HEK293 (cell line): ENCODE measurements around the gene FKBP9.

Experiments
- CTCF ChIP-seq: fragments of 450-650 bp; formaldehyde crosslinking; IDR thresholded peaks from 2 replicates; pipeline ENCODE4 v1.5.1; 2016; ENCODE audit warnings: missing biosample characterization, missing genetic modification characterization
- GFI1B ChIP-seq: fragments of 450-650 bp; formaldehyde crosslinking; IDR thresholded peaks from 2 replicates; pipeline ENCODE4 v1.5.1; 2016; ENCODE audit warnings: missing biosample characterization, missing genetic modification characterization
- MYNN ChIP-seq: fragments of 450-650 bp; formaldehyde crosslinking; IDR thresholded peaks from 2 replicates; pipeline ENCODE4 v1.5.1; 2016; ENCODE audit warnings: missing biosample characterization, missing genetic modification characterization, borderline replicate concordance
- REST ChIP-seq: fragments of 450-650 bp; formaldehyde crosslinking; IDR thresholded peaks from 2 replicates; pipeline ENCODE4 v1.5.1; 2016; ENCODE audit warnings: missing biosample characterization, missing genetic modification characterization
- ZNF221 ChIP-seq: fragments of 450-650 bp; formaldehyde crosslinking; IDR thresholded peaks from 2 replicates; pipeline ENCODE4 v1.5.1; 2017; ENCODE audit warnings: missing biosample characterization, missing genetic modification characterization, borderline replicate concordance
- ZNF311 ChIP-seq: fragments of 450-650 bp; formaldehyde crosslinking; IDR thresholded peaks from 2 replicates; pipeline ENCODE4 v1.5.1; 2017; ENCODE audit warnings: missing biosample characterization, missing genetic modification characterization, borderline replicate concordance
- ZNF768 ChIP-seq: fragments of 450-650 bp; formaldehyde crosslinking; IDR thresholded peaks from 2 replicates; pipeline ENCODE4 v1.5.1; 2018; ENCODE audit warnings: missing biosample characterization, mild to moderate bottlenecking, missing genetic modification characterization
- ZNF830 ChIP-seq: fragments of 450-650 bp; IDR thresholded peaks from 2 replicates; pipeline ENCODE4 v1.5.0; 2018; ENCODE audit warnings: missing biosample characterization, missing genetic modification characterization, low read depth, mild to moderate bottlenecking, moderate library complexity
- TF ChIP-seq, protein P1 (sequence below): fragments of 450-650 bp; formaldehyde crosslinking; IDR thresholded peaks from 2 replicates; pipeline ENCODE4 v1.5.1; 2016; ENCODE audit warnings: missing biosample characterization, missing genetic modification characterization

DNA sequence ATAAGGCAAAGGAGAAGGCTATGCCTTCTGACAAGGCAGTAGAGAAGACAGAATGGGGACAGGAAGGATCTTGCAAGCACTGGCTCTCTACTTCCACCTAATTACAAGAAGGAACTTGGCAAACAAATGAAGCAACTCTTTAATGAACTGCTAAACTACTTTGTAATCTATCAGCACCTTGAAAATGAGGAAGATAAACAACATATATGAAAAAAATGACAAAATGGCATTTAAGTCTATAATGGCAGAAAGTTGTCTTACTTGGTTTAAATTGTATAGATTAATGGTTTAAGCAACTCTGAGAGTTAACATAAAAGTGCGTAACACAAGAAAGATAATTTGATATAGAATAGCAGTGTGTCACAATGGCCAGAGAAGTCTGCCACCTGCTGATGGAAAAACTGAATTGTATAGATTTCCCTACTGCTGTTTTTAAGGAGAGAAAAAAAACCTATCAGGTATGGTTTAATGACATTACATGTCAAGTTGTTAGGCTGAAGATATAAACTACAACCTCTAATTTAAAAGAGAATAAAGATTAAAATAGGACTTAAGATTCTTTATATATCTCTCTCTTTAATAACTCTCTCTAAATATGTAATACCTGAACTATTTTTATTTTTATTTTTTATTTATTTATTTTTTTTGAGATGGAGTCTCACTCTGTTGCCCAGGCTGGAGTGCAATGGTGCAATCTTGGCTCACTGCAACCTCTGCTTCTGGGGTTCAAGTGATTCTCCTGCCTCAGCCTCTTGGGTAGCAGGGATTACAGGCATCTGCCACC lies 93.5 kb downstream of the FKBP9 start:
- TF ChIP-seq, protein P1, sequence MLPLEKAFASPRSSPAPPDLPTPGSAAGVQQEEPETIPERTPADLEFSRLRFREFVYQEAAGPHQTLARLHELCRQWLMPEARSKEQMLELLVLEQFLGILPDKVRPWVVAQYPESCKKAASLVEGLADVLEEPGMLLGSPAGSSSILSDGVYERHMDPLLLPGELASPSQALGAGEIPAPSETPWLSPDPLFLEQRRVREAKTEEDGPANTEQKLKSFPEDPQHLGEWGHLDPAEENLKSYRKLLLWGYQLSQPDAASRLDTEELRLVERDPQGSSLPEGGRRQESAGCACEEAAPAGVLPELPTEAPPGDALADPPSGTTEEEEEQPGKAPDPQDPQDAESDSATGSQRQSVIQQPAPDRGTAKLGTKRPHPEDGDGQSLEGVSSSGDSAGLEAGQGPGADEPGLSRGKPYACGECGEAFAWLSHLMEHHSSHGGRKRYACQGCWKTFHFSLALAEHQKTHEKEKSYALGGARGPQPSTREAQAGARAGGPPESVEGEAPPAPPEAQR: no peak
- TF ChIP-seq ZNF768 (tag by site-specific recombination) (no peak), REST (tag by site-specific recombination) (no peak), GFI1B (tag by site-specific recombination) (no peak), ZNF221 (tag by site-specific recombination) (no peak), CTCF (tag by site-specific recombination) (no peak), MYNN (no peak), ZNF311 (tag by site-specific recombination) (no peak), ZNF830 (tag by site-specific recombination) (no peak)
